Vagina (tissue), 2 donors: ENCODE measurements around the gene ANO2.
A peak's percentile ranks its signal among the peaks of the same experiment; 100 is the strongest.

Experiments
- POLR2A ChIP-seq, 2 donors: fragments of 450-650 bp; IDR thresholded peaks; one replicate each; pipeline ENCODE4 v1.6.1; 2017; ENCODE audit warnings: antibody characterized with exemption in 2 of 2, mild to moderate bottlenecking in 2 of 2, moderate library complexity in 2 of 2
- POLR2AphosphoS5 ChIP-seq, 2 donors: sonication (generic); formaldehyde crosslinking; IDR thresholded peaks; one replicate each; pipeline ENCODE4 v1.9.0; 2017; ENCODE audit warnings: antibody characterized with exemption in 2 of 2, mild to moderate bottlenecking in 2 of 2, low read depth in 1 of 2; ENCODE audit not compliant: insufficient read depth in 1 of 2
- TF ChIP-seq, protein P1 (sequence below), 3 experiments: fragments of 450-650 bp in 2 of 3; fragments of 200-600 bp in 1 of 3; sonication (generic) in 1 of 3; IDR thresholded peaks; one replicate each; pipeline ENCODE4 v1.5.1; 2017 to 2019; ENCODE audit warnings: antibody characterized with exemption in 3 of 3, mild to moderate bottlenecking in 2 of 3, moderate library complexity in 2 of 3

DNA sequence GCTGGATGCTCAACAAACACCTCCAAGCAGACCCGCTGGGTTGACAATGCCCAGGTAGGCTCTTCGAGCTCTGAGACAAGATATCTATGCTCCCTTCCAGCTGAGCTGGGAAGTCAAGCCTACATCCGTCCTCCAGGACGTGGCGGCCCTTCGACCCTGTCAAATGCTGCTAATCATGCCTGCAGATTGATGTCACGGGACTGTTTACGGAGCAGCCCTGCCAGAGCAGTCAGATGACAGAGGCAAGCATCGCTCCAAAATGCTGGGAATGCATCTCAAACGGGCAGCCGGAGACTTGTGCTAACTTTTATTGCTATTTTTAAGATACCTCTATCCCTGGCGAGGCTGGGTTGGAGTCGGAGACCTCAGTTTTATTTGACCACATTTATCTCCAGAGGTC is 373.9 kb downstream of the ANO2 start:
- TF ChIP-seq, protein P1, sequence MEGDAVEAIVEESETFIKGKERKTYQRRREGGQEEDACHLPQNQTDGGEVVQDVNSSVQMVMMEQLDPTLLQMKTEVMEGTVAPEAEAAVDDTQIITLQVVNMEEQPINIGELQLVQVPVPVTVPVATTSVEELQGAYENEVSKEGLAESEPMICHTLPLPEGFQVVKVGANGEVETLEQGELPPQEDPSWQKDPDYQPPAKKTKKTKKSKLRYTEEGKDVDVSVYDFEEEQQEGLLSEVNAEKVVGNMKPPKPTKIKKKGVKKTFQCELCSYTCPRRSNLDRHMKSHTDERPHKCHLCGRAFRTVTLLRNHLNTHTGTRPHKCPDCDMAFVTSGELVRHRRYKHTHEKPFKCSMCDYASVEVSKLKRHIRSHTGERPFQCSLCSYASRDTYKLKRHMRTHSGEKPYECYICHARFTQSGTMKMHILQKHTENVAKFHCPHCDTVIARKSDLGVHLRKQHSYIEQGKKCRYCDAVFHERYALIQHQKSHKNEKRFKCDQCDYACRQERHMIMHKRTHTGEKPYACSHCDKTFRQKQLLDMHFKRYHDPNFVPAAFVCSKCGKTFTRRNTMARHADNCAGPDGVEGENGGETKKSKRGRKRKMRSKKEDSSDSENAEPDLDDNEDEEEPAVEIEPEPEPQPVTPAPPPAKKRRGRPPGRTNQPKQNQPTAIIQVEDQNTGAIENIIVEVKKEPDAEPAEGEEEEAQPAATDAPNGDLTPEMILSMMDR (IDR thresholded peaks at IDR 0.05): no peak
- TF ChIP-seq POLR2A (IDR thresholded peaks at IDR 0.05): no peak
- TF ChIP-seq POLR2AphosphoS5 (IDR thresholded peaks at IDR 0.05; ENCODE audit: insufficient read depth in 1 of 2, low read depth in 1 of 2): peak; percentile 29 to 49
